ENCODE measurements around the gene PCNX1.

DNA sequence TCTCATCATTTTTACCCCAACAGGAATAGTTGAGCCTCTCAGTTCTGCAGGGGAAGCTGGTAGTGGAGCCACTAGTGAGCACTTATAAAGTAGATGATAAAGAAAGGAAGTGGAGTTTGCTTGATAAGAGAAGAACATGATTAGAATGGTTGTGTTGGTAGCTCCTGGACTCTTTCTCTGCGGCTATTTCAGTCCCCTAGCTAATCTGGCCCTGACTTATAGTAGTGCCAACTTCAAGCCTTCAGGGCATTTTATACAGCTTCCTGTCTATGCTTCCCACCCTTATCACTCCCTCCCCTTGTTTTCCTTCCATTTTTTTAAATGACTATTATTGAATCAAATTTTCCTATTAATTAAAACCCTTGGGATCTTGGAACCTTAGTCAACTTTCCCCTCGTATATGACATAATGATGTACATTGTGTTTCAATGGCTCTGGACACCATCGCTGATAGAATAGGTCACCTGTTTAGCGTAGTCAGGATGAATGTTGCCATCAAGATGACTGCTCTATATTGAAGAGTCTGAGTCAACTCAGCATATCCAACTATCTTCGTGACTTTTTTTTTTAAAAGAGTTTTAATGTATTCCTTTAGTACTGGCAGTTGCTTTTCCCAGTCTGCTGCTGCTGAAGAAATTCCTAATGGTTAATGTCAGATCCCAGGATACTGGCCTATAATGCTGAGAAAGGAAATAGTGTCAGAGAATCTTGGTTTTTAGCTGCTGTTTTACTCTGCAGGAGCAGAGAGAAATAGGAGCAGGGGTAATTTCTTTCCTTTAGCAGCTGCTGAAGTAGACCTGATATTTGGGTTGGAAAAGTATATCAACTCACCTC lies 16.2 kb upstream of the PCNX1 start:
- TF ChIP-seq, protein P1, sequence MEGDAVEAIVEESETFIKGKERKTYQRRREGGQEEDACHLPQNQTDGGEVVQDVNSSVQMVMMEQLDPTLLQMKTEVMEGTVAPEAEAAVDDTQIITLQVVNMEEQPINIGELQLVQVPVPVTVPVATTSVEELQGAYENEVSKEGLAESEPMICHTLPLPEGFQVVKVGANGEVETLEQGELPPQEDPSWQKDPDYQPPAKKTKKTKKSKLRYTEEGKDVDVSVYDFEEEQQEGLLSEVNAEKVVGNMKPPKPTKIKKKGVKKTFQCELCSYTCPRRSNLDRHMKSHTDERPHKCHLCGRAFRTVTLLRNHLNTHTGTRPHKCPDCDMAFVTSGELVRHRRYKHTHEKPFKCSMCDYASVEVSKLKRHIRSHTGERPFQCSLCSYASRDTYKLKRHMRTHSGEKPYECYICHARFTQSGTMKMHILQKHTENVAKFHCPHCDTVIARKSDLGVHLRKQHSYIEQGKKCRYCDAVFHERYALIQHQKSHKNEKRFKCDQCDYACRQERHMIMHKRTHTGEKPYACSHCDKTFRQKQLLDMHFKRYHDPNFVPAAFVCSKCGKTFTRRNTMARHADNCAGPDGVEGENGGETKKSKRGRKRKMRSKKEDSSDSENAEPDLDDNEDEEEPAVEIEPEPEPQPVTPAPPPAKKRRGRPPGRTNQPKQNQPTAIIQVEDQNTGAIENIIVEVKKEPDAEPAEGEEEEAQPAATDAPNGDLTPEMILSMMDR (IDR thresholded peaks at IDR 0.05 in 4 of 5, conservative IDR thresholded peaks at IDR 0.05 in 1 of 5) = no peak
- no peak for TF ChIP-seq POLR2A (IDR thresholded peaks at IDR 0.05)

All from gastrocnemius medialis (tissue), 4 donors.